ENCODE measurements around the gene KANSL1L. TPM values are rescaled to one million over a fixed set of nuclear protein-coding genes. Genes with fewer than 3 reads are reported as not detected.

The KANSL1L gene, protein sequence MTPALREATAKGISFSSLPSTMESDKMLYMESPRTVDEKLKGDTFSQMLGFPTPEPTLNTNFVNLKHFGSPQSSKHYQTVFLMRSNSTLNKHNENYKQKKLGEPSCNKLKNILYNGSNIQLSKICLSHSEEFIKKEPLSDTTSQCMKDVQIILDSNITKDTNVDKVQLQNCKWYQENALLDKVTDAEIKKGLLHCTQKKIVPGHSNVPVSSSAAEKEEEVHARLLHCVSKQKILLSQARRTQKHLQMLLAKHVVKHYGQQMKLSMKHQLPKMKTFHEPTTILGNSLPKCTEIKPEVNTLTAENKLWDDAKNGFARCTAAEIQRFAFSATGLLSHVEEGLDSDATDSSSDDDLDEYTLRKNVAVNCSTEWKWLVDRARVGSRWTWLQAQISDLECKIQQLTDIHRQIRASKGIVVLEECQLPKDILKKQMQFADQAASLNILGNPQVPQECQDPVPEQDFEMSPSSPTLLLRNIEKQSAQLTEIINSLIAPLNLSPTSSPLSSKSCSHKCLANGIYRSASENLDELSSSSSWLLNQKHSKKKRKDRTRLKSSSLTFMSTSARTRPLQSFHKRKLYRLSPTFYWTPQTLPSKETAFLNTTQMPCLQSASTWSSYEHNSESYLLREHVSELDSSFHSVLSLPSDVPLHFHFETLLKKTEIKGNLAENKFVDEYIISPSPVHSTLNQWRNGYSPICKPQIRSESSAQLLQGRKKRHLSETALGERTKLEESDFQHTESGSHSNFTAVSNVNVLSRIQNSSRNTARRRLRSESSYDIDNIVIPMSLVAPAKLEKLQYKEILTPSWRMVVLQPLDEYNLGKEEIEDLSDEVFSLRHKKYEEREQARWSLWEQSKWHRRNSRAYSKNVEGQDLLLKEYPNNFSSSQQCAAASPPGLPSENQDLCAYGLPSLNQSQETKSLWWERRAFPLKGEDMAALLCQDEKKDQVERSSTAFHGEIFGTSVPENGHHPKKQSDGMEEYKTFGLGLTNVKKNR
- 1 to 10 TPM; 4.1 to 5.8 TPM for total RNA-seq

DNA sequence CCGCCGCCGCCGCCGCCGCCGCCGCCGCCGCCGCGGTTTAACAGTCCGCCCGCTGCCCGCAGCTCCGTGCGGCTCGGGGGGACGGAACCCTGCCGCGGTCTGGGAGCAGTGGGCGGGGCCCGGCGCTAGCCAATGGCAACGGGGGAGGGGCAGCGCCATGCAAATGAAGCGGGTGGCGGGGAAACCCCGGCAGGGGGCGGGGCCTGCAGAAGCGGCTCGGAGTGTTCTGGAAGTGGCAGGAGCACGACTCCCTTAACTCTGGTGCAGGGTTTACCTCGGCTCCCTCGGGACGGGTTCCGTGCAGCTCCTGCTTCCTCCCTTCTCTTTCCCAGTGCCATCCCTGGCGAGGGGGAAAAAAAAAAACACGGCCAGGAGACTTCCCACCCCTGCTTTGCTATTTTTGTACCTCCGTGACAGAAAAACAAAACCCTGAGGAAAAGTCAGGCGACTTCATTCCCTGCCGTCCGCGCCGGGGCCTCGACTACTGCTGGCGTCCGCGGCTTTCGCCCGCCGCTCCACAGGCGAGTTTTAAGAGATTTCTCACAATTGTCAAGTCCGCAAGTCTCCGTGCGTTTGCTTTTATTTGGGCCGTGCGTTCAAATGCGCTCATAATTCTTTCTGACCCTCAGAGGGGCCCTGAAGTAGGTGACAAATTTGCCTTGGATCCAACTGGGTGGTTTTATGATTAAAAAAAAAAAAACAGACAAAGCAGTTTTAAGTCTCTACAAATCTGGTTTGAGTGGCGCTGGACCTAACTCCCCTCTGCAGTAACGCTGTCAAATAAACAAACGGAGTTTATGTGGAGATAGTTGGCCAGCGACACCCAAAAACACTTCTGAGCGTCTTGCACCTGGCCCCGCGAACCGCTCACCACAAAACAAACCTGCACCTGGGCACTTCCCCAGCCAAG lies at the start of gene KANSL1L:
Gene KANSL1L (minus strand): TSS at position 101 of the 910 bp plus-strand sequence. CDS start 16,827 bp downstream, outside the sequence.
- Mint-ChIP-seq H3K4me3 (peak within 1 kb of the TSS; percentile 90), H3K27ac (peak within 1 kb of the TSS; percentile 95), H3K9me3 (ENCODE audit: low read depth) (no peaks in the 10 kb centered on the region), H3K4me1 (peaks cover 24% of the 10 kb centered on the region), H3K36me3 (peaks cover 1% of the 10 kb centered on the region), H3K27me3 (peaks cover 37% of the 10 kb centered on the region)
- DNase-seq = peak; percentile 96
- peak; percentile 77 for ATAC-seq
- CTCF ChIA-PET = interaction anchor here (0.5 to 0.8 kb wide), 2 partner anchors 127 to 194 kb away, joined by 3 to 4 read pairs; no protein-coding TSS in a partner anchor

DNA sequence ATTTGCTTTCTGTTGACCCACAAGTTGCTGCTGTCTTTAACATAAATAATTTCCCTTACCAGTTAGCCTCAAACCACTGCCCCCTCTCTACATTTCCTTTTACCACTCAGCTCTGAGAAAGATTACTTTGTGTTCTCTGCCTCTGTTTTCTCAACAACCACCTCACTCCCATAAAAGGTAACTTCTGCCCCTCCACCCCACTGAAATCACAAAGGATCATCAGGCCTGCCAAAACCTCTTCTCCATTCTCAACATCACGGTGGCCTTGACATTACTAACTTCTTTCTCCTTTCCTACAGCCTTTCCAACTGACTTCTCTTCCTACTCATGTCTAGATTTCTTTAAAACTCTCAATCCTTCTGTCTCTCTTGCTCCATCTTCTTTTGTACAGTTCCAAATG lies 43.9 kb upstream of the KANSL1L start:
- CTCF ChIA-PET = no interaction called here
- no peak overlapping the region for H3K4me3 Mint-ChIP-seq
- no peak for ATAC-seq
- H3K27ac Mint-ChIP-seq = no peak overlapping the region
- H3K4me1 Mint-ChIP-seq = no peaks in the 10 kb centered on the region
- DNase-seq = no peak
- H3K27me3 Mint-ChIP-seq = peaks cover 16% of the 10 kb centered on the region
- no peaks in the 10 kb centered on the region for H3K9me3 Mint-ChIP-seq (ENCODE audit: low read depth)
- no peaks in the 10 kb centered on the region for H3K36me3 Mint-ChIP-seq

DNA sequence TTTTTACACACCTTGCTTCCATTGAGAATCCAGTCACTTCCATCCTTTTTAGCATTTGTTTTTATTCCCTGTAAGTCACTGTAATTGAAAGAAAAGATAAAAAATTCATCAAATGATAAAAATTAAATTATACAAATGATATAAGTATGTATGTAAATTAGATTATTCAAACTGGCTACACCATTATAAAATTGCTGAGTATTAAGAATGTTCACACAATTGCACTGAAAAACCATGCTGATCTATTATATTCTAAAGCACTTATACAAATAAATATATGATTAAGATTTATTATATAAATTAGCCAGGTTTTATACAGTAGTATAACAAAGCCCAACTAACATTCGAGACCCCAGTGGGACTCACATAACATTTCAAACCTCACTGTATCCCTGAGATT lies 39.0 kb upstream of the KANSL1L start:
- H3K4me1 Mint-ChIP-seq = no peaks in the 10 kb centered on the region
- ATAC-seq (no peak), DNase-seq (no peak)
- H3K4me3 Mint-ChIP-seq = no peak overlapping the region
- H3K9me3 Mint-ChIP-seq (ENCODE audit: low read depth) = no peaks in the 10 kb centered on the region
- CTCF ChIA-PET = no interaction called here
- H3K27ac Mint-ChIP-seq = no peak overlapping the region
- no peaks in the 10 kb centered on the region for H3K36me3 Mint-ChIP-seq
- H3K27me3 Mint-ChIP-seq = peaks cover 15% of the 10 kb centered on the region

DNA sequence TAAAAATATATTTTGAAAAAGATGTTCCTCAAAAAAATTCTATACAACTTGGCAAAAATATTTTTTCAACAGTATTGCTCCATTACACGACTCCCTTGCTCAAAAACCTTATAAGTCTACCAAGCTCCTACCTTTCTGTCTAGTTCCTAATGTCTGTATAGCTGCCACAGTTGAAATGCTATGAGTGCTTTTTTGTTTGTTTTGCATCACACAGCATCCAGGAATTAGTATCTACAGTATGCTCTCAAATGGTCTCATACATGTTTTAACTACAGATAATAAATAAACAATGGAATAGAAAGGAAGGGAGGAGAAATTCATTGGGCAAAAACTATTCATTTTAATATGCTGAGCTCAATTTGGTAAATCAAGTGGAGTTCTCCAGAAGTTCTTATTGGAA lies 36.7 kb upstream of the KANSL1L start:
- H3K4me3 Mint-ChIP-seq = no peak overlapping the region
- DNase-seq = no peak
- no peak overlapping the region for H3K27ac Mint-ChIP-seq
- H3K27me3 Mint-ChIP-seq = peaks cover 22% of the 10 kb centered on the region
- no peak for ATAC-seq
- H3K9me3 Mint-ChIP-seq (ENCODE audit: low read depth) = no peaks in the 10 kb centered on the region
- CTCF ChIA-PET = no interaction called here
- H3K4me1 Mint-ChIP-seq = no peaks in the 10 kb centered on the region
- no peaks in the 10 kb centered on the region for H3K36me3 Mint-ChIP-seq

DNA sequence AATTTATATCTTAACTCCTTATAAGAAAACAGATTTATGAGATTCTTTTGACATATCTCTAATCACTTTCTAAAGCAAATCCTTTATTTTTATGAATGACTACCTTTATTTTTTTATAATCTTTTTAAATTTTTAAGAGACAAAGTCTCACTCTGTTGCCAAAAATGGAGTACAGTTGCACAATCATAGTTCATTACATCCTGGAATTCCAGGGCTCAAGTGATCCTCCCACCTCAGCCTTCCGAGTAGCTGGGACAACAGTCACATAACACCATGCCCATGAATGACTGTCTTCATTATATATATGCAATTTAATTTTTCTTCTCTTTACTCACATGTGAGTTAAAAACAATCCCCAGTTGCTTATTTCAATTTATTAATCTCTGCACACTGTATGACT lies 32.3 kb upstream of the KANSL1L start:
- no peaks in the 10 kb centered on the region for H3K36me3 Mint-ChIP-seq
- DNase-seq (no peak), ATAC-seq (no peak)
- no peak overlapping the region for H3K27ac Mint-ChIP-seq
- peaks cover 32% of the 10 kb centered on the region for H3K27me3 Mint-ChIP-seq
- H3K4me3 Mint-ChIP-seq = no peak overlapping the region
- CTCF ChIA-PET = no interaction called here
- no peaks in the 10 kb centered on the region for H3K9me3 Mint-ChIP-seq (ENCODE audit: low read depth)
- no peaks in the 10 kb centered on the region for H3K4me1 Mint-ChIP-seq

DNA sequence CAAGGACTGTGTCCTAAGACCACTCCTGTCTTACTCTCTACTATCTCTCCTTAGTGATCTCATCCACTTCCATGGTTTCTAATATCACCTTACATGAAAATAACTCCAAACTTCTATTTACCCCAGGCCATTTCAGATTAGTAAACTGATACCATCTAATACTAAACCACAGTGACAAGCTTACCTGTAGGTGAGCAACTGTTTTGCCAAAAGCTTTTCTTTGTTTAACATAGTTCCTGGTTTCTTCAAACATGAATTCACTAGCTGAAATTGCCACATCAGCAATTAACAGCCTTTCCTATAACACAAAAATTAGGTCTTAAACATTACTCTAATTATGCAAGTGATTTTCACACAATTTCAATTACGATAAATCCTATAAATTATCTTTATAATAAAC lies 31.9 kb upstream of the KANSL1L start:
- Mint-ChIP-seq H3K4me1 (peaks cover 2% of the 10 kb centered on the region), H3K27me3 (peaks cover 32% of the 10 kb centered on the region), H3K27ac (no peak overlapping the region), H3K9me3 (ENCODE audit: low read depth) (no peaks in the 10 kb centered on the region), H3K4me3 (no peak overlapping the region), H3K36me3 (no peaks in the 10 kb centered on the region)
- CTCF ChIA-PET = no interaction called here
- no peak for ATAC-seq
- no peak for DNase-seq

DNA sequence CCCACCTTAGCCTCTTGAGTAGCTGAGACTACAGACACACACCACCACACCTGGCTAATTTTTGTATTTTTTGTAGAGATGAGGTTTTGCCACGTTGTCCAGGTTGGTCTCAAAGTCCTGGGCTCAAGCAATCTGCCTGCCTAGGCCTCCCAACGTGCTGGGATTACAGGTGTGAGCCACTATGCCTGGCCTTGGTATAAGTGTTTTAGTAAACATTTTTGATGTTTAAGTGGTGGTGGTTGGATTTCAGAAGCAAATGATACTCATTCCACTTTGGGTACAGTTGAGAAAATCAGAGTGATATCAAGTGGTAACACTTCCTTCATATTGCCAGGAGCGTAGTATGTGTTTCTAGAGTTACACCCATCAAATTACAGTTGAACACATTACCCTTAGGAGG lies 28.6 kb upstream of the KANSL1L start:
- ATAC-seq = no peak
- Mint-ChIP-seq H3K4me1 (peaks cover 4% of the 10 kb centered on the region), H3K27me3 (peaks cover 21% of the 10 kb centered on the region), H3K4me3 (no peak overlapping the region), H3K27ac (no peak overlapping the region), H3K36me3 (no peaks in the 10 kb centered on the region), H3K9me3 (ENCODE audit: low read depth) (no peaks in the 10 kb centered on the region)
- CTCF ChIA-PET = interaction anchor here (1.0 to 1.3 kb wide), 2 partner anchors 41 to 123 kb away, joined by 3 to 7 read pairs; no protein-coding TSS in a partner anchor
- DNase-seq = no peak

DNA sequence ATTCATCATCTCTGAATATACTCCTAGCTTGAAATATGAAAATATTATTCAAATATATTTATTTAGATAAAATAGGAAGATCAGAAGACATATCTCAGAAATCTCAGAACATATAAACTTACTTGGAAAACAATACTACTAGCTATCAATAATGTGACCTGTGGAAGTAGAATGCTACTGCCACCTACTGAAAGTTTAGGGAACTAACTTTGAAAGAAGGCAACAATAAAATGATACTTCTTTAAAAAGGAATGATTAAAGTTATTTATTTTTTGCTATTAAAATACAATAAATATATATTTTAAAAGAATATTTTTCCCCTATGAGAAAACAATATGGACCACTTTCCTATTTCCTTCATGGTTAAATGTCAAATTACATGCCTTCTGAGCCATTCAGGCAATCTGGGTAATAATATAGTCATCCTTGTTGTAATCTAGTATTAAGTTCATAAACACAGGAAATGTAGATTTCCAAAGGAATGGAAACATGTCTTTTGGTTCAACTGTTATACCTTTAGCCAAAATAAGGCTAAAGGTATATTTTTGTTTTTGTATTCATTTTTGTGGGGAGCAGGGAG lies 28.1 kb upstream of the KANSL1L start:
- H3K9me3 Mint-ChIP-seq (ENCODE audit: low read depth) = no peaks in the 10 kb centered on the region
- H3K27me3 Mint-ChIP-seq = peaks cover 21% of the 10 kb centered on the region
- H3K36me3 Mint-ChIP-seq = no peaks in the 10 kb centered on the region
- DNase-seq (no peak), ATAC-seq (peak; percentile 30)
- peaks cover 4% of the 10 kb centered on the region for H3K4me1 Mint-ChIP-seq
- CTCF ChIA-PET = interaction anchor here (0.6 to 1.8 kb wide), 12 partner anchors 10 to 866 kb away, joined by 3 to 8 read pairs (median 4); no protein-coding TSS in a partner anchor
- H3K4me3 Mint-ChIP-seq = no peak overlapping the region
- no peak overlapping the region for H3K27ac Mint-ChIP-seq

DNA sequence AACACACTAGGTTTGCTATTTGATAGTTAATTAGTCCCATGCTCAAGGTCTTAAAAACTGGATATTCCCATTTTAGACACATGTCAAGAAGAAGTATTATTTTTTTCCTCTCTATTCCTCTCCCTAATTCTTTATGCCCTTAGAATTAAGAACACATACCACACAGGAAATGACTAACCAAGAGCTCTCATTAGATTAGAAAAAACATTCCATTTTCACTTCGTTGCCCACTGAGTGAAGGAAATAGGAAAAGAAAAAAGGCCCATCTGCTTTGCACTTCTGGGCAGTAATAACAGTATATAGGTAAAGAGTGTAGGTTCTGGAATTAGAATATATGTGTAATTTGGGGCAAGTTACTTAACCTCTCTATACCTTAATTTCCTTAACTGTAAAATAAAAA lies 27.1 kb upstream of the KANSL1L start:
- Mint-ChIP-seq H3K27me3 (peaks cover 20% of the 10 kb centered on the region), H3K9me3 (ENCODE audit: low read depth) (no peaks in the 10 kb centered on the region), H3K36me3 (no peaks in the 10 kb centered on the region), H3K27ac (no peak overlapping the region), H3K4me3 (no peak overlapping the region), H3K4me1 (peaks cover 4% of the 10 kb centered on the region)
- DNase-seq (no peak), ATAC-seq (no peak)
- CTCF ChIA-PET = interaction anchor here (0.6 to 1.8 kb wide), 10 partner anchors 9 to 863 kb away, joined by 3 to 8 read pairs (median 4); no protein-coding TSS in a partner anchor

DNA sequence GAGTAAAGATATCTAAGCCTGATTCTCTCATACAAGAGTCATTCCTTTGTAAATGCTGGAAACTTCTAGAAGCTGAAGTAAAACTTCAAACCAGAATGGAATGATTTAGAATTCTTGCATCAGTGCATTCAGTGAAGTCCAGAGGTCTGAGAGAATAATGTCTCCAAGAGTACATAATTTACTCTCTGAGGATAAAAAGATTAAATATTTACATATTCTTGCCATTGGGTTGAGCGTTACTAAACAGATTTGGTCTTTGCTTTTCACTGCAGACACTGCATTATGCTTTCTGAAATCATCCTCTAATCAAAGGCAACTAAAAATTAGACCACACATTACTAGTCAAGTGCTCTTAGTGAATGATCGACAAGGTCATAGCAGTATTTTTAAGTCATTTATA lies 26.5 kb upstream of the KANSL1L start:
- H3K36me3 Mint-ChIP-seq = no peaks in the 10 kb centered on the region
- H3K4me1 Mint-ChIP-seq = peaks cover 4% of the 10 kb centered on the region
- H3K27me3 Mint-ChIP-seq = peaks cover 15% of the 10 kb centered on the region
- H3K4me3 Mint-ChIP-seq = no peak overlapping the region
- ATAC-seq = no peak
- CTCF ChIA-PET = interaction anchor here (1.8 kb wide), 1 partner anchor 220 kb away, joined by 8 read pairs; no protein-coding TSS in a partner anchor
- DNase-seq = no peak
- H3K9me3 Mint-ChIP-seq (ENCODE audit: low read depth) = no peaks in the 10 kb centered on the region
- no peak overlapping the region for H3K27ac Mint-ChIP-seq

DNA sequence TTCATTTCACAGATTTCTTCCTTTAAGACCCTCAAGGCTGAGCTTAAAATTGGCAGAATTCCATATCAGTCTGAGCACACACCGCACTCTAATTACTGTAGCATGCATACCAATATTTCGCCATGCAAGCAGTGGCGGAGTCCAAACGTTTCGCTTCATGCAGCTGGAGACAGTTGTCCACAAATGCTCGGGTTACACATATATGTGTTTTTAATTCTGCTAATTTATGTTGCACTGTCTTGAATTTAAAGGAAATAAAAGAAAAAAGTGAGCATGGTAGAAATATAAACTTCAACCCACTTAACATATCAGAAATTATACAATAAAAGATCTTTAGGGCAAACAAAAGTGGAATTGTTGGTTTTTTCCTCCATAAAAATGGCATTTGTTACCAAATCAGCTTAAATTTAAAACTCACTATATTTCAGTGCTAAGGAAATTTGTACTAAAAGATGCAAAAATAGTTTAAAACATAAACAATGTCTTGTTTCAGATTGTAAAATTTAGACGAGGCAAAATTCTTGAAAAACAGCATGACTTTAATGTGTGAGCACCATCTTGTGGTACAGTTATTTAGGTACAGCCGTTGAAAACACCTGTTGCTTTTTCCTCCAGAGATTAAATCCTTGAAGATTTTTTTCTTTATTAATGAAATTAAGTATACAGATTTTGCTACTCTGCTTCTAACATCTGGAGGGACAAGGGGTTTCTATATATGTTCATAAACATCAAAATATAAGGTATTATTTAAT lies 24.1 kb upstream of the KANSL1L start:
- H3K27ac Mint-ChIP-seq = no peak overlapping the region
- H3K9me3 Mint-ChIP-seq (ENCODE audit: low read depth) = no peaks in the 10 kb centered on the region
- no peak for ATAC-seq
- CTCF ChIA-PET = interaction anchor here (0.7 to 2.6 kb wide), 8 partner anchors 11 to 219 kb away, joined by 3 to 14 read pairs (median 5); no protein-coding TSS in a partner anchor
- H3K4me1 Mint-ChIP-seq = peaks cover 4% of the 10 kb centered on the region
- H3K36me3 Mint-ChIP-seq = no peaks in the 10 kb centered on the region
- H3K27me3 Mint-ChIP-seq = peaks cover 8% of the 10 kb centered on the region
- no peak for DNase-seq
- no peak overlapping the region for H3K4me3 Mint-ChIP-seq

DNA sequence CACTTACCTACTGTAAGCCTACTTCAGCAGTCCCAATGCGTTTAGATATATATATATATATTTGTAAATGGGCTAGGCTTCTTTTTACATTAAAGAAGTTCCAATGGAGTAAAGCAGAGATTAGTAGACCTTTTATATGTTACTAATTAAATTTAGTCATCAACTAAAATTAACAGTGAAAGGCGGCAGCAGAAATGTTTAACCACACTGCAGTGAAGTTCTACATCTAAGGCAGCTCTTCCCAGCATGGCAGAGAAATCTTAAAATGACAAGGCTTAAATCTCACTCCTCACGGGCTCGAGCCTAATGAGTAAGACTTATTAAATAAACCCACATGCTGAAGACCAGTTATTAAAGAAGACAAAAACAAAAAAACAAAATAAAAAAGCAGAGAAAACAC lies 19.1 kb upstream of the KANSL1L start:
- Mint-ChIP-seq H3K9me3 (ENCODE audit: low read depth) (peaks cover 3% of the 10 kb centered on the region), H3K4me3 (no peak overlapping the region), H3K27me3 (peaks cover 18% of the 10 kb centered on the region), H3K27ac (no peak overlapping the region), H3K36me3 (peaks cover 2% of the 10 kb centered on the region), H3K4me1 (peaks cover 4% of the 10 kb centered on the region)
- ATAC-seq (no peak), DNase-seq (no peak)
- CTCF ChIA-PET = interaction anchor here (0.7 kb wide), 1 partner anchor 10 kb away, joined by 3 read pairs; no protein-coding TSS in a partner anchor

All from activated CD8-positive, alpha-beta memory T cell treated with anti-CD3 and anti-CD28 coated beads, Interleukin-2, amount 10 ng/mL, durations not matched to agents 7 days and 5 days (primary cell).